Measurements from ENCODE around the gene TMEM192.

GRCh38 chr4:165027762-165028402, 84.8 kb downstream of the TMEM192 start:
- no peak for TF ChIP-seq CTCF (IDR thresholded peaks at IDR 0.05; ENCODE audit: low read depth, low read length)
- TF ChIP-seq EZH2phosphoT487 (IDR thresholded peaks at IDR 0.05; ENCODE audit: low read depth) = no peak

Measured in OCI-LY3 (cell line).